Raji (cell line): ENCODE data around the gene CYP2R1.

Experiments used
- POLR2A ChIP-seq: IDR thresholded peaks from 2 replicates; pipeline ENCODE4 v1.6.1; 2011; ENCODE audit warnings: low read depth, low read length, control low read depth; ENCODE audit not compliant: insufficient read depth

CYP2R1 gene

DNA sequence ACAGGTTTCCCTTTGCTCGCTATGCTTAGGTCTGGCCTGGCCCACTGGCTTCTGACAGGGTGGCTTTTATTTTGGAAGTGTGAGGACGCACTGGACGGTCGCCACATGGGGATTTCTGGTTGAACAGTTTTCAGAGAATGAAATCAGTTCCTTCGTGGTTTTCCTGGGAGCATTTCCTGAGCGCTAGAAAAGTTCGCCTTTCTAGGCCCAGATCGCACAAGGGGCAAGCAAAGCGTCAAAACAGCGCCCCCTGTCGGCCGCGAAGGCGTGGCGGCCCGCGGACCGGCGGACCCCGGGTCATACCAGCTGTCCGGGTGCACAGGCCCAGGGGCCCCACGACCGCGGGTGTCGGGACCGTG, 12.7 kb upstream of the CYP2R1 start:
- no peak for TF ChIP-seq POLR2A

DNA sequence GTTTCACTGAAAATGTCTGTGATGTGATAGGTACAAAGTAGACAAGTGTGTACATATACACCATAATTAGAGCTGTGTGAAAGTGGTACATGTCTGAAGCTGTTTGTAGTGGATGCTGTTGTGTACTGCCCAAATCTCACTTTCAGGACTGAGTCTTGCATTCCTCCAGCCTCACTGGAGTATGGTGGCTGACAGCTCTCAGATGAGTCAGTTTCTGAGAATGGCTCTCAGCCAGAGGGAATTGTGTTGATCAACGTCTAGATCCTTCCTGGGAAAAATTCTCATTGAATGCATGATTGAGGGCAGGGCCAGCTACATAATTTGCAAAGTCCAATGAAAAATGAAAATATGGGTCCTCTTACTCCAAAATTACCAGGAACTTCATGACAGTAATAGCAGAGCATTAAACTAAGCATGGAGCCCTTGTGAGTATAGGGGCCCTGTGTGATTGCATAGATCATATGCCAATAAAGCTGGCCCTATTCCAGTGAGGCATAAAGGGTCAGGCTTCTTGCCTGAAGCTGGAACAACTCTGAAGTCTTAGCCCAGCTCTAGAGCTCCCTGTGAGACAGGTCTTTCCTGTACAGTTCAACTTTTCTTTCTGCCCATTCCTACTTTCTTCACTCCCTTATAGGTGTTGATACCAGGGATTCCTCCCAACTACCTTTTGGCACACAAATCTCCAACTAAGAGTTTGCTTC, 10.8 kb upstream of the CYP2R1 start:
- no peak for TF ChIP-seq POLR2A

DNA sequence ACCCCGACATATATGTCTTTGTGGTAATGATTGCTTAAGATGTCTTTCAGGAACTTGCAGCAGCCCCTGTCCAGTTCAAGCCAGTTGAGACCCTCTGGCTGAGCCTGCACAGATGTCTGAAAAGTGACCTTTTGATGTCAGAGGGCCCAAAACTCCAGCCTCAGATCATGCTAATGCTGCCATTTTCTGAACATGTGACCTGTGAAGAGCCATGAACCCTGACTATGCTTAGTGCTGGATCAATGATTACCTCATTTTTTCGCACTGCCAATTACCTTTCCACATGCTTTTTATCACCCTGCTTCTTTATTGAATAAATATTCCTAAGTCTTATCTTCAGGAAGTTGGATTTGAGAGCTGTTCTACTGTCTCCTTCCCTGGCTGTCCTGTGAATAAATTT, 6.9 kb upstream of the CYP2R1 start:
- no peak for TF ChIP-seq POLR2A

DNA sequence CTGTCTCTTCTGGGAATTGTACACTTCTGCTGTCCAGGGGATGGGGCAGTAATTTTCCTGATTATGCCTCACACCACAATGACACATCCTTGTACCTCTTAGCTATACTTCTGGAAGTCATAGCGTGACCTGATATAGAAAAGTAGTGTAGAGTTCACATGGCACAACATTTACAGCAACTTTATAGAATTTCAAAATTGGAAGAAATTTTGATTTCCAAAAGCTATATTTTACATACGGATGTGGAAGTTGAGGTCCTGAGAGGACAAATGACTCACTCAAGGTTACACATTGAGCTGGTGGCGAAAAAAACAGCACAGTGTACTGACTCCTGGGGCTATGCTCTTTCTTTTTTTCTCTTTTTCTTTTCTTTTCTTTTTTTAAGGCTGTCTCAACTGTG, 6.3 kb upstream of the CYP2R1 start:
- TF ChIP-seq POLR2A = no peak

- TF ChIP-seq POLR2A = no peak
Measured at GRCh38 chr11:14894657-14895598, 2.9 kb upstream of the CYP2R1 start.

DNA sequence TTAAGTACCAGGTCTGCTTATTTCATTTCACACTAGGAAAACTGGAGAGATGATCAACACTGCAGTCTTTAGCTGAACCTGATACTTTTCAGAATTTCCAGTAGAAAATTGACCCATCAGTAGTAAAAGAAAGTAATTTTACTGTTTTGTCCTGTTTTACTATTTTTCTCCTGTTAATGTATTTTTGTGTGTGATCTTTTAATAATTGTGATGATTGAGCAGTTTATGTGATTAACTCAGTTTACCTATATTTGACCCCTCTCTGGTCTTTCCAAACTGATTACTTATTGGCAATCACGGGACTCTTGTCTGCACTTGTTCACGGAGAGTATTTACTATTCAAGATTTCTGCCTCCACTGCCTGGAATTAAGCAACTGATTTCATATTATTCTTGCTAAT, 546 bp upstream of the CYP2R1 start:
- no peak for TF ChIP-seq POLR2A

DNA sequence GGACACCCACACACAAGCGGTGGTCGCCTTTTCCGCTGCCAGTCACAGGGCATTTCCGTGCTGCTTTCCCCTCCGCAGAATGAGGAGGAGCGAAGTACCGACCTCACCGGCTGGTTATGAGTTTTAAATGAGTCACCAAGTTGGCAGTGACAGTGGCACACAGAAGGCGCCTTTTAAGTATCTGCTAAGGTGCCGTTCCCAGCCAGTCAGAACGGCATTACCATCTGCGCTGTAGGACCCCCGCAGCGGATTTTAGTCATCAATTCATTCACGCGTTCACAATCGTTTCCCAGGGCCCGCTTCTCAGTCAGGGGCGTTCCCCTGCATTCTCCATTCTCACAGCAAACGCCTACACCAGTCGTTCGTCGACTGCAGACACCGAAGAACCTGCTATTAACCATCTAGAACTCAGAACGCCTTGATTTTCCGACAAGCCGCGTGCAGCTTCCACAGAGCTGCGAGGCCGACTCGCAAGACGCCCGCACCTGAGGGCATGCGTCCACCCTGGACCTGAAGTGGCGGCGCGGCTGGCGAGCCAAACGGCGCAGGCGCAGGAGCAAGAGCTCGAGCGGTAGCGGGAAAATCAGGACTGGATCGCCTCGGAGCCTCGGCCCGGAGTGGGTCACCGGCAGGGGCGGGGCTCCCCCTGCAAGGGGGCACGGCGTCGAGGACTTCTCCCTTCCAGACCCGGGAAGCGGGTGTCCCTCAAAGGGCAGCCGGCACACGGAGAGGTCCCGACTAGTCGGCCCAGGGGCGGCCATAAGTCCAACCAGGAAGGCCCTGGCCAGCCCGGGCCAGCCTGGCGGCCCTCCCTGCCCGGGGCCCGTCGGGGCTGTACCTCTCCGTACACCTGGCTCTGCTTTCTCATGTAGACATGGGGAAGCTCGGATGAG, 642 bp downstream of the CYP2R1 start:
- peak; percentile 96 for TF ChIP-seq POLR2A

- no peak for TF ChIP-seq POLR2A
Measured at GRCh38 chr11:14886513-14886912, 5.5 kb downstream of the CYP2R1 start.

DNA sequence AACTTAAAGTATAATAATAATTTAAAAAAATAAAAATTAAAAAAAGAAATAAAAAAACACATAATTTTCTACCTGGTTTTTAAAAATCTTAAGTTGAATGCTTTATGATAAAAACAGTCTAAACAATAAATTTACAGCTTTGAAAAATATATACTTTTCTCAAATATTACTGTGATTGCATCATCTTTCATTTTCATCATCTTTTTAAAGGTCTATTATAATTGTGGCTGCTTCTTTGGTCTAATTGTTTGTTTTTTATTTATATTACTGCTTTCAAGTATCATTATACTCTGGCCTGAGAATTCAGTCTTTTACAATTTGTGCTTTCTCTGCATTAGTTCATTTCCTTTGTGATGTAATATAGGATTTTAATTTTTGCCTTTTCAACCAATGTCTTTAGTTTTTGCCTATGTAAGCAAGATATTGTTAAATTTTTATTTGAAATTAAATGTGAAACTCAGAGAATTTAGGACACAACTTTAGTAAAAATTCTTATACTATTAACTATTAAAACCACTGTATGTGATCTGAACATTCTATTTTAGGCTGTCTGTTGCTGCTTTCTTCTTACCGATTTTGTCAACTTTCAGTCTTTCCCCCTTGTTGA, 7.3 kb downstream of the CYP2R1 start:
- TF ChIP-seq POLR2A = no peak

DNA sequence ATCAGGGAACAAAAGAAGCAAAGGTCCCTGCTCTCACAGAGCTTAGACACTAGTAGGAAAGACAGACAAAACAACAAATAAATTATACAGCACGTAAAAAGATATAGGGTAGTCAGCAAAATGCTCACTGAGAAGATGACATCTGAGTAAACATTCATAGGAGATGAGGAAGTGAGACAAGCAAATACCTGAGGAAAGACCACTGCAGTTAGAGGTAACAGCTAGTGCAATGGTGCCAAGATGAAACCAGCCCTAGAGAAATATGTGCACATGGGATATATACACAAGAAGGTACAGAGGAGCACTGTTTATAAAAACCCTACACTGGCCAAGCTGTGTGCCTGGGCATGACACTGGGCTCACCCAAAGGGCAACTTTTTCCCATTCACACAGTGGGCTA, 9.8 kb downstream of the CYP2R1 start:
- TF ChIP-seq POLR2A = no peak

DNA sequence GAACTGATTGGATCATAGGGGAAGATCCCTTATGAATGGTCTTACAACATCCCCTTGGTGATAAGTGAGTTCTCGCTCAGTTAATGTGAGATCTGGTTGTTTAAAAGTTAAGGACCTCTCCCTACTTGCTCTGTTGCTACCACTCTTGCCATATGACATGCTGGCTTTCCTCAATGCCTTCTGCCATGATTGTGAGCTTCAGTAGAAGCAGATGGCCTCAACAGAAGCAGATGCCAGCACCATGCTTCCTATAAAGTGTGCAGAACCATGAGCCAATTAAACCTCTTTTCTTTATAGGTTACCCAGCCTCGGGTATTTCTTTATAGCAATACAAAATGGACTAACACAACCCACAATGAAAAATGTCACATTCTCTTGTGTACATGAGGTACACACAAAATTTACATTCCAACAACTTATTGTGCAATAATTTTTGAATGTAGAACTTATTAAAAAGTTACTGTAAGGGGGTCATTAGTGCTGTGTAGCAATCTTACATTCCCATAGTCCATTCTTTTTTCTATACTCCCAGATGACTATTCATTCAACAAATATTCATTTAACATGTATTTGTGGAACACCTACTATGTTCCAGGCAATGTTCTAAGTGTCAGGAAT, 10.3 kb downstream of the CYP2R1 start:
- TF ChIP-seq POLR2A = no peak

GRCh38 chr11:14875163-14875562, 16.9 kb downstream of the CYP2R1 start:
- no peak for TF ChIP-seq POLR2A

- TF ChIP-seq POLR2A = no peak
Measured at GRCh38 chr11:14873632-14874031, 18.4 kb downstream of the CYP2R1 start.

- TF ChIP-seq POLR2A = no peak
Measured at GRCh38 chr11:14872032-14872431, 20.0 kb downstream of the CYP2R1 start.
